HEK293T (cell line): Measurements from ENCODE around the gene PATJ.
"Not testable (repeated sequence)": the region's sequence is repeated elsewhere in the genome, so short reads cannot be mapped to it uniquely, and the experiment has no call there.

Experiments used
- CTCF ChIA-PET: fragments of 350-600 bp; formaldehyde crosslinking; extraction: SDS; loops from one replicate; lab custom pipeline; 2021; ENCODE audit warnings: antibody characterized with exemption, inconsistent platforms; lab: Yijun Ruan, JAX
- POLR2A ChIA-PET: fragments of 350-600 bp; formaldehyde crosslinking; extraction: SDS; loops from one replicate; lab custom pipeline; 2020; ENCODE audit warnings: antibody characterized with exemption, inconsistent platforms; lab: Yijun Ruan, JAX
- DNase-seq: peaks from one replicate; pipeline ENCODE4 v3.0.0; 2012; ENCODE audit warnings: mixed read lengths; ENCODE audit errors: extremely low spot score
- ARNT ChIP-seq: fragments of 450-650 bp; IDR thresholded peaks from 2 replicates; pipeline ENCODE4 v1.6.1; 2017; ENCODE audit warnings: mild to moderate bottlenecking
- BHLHE40 ChIP-seq: fragments of 450-650 bp; IDR thresholded peaks from 2 replicates; pipeline ENCODE4 v1.6.1; 2016; ENCODE audit warnings: mild to moderate bottlenecking, moderate library complexity, borderline replicate concordance
- CTBP1 ChIP-seq: fragments of 450-650 bp; IDR thresholded peaks from 2 replicates; pipeline ENCODE4 v1.6.1; 2016; ENCODE audit warnings: borderline replicate concordance
- ELF4 ChIP-seq: fragments of 450-650 bp; IDR thresholded peaks from 2 replicates; pipeline ENCODE4 v1.6.1; 2017; ENCODE audit warnings: antibody characterized with exemption
- FOXA1 ChIP-seq: fragments of 450-650 bp; IDR thresholded peaks from 2 replicates; pipeline ENCODE4 v1.6.1; 2016; ENCODE audit warnings: mild to moderate bottlenecking
- FOXK2 ChIP-seq: fragments of 450-650 bp; IDR thresholded peaks from 2 replicates; pipeline ENCODE4 v1.6.1; 2016; ENCODE audit warnings: mild to moderate bottlenecking
- FOXM1 ChIP-seq: fragments of 450-650 bp; IDR thresholded peaks from 2 replicates; pipeline ENCODE4 v1.6.1; 2017; ENCODE audit warnings: mild to moderate bottlenecking, borderline replicate concordance
- HDGF ChIP-seq: fragments of 450-650 bp; IDR thresholded peaks from 2 replicates; pipeline ENCODE4 v1.6.1; 2017; ENCODE audit warnings: antibody characterized with exemption, borderline replicate concordance
- L3MBTL2 ChIP-seq: fragments of 450-650 bp; conservative IDR thresholded peaks from 2 replicates; pipeline ENCODE4 v1.6.1; 2016; ENCODE audit warnings: mild to moderate bottlenecking
- LEF1 ChIP-seq: fragments of 450-650 bp; IDR thresholded peaks from 2 replicates; pipeline ENCODE4 v1.6.1; 2017; ENCODE audit warnings: mild to moderate bottlenecking, borderline replicate concordance
- NFRKB ChIP-seq: fragments of 450-650 bp; IDR thresholded peaks from 2 replicates; pipeline ENCODE4 v1.6.1; 2016; ENCODE audit warnings: mild to moderate bottlenecking, moderate library complexity
- PKNOX1 ChIP-seq: fragments of 450-650 bp; IDR thresholded peaks from 2 replicates; pipeline ENCODE4 v1.6.1; 2016
- SP1 ChIP-seq: fragments of 450-650 bp; IDR thresholded peaks from 2 replicates; pipeline ENCODE4 v1.6.1; 2017
- SUZ12 ChIP-seq: fragments of 450-650 bp; IDR thresholded peaks from 2 replicates; pipeline ENCODE4 v1.6.1; 2016; ENCODE audit warnings: mild to moderate bottlenecking
- TARDBP ChIP-seq: fragments of 450-650 bp; IDR thresholded peaks from 2 replicates; pipeline ENCODE4 v1.6.1; 2016
- ZNF384 ChIP-seq: fragments of 450-650 bp; IDR thresholded peaks from 2 replicates; pipeline ENCODE4 v1.6.1; 2016

Gene PATJ

DNA sequence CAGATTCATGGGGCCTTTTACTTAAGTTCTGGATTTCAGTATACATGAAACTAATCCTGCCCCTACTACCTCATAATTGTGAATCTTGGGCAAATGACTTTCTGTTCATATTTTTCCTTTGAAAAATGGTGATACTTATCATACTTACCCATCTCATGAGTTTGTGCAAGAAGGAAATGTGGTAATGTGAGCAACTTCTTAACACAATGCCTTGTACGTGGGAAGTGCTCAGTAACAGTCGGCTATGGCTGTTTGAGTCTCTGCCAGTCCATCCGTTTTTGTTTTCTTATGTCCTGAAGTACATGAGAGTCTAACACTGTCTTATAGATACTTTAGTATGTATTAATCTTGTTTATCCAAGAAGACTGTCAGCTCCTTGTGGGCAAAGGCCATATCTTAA is 86.5 kb downstream of the PATJ start:
- DNase-seq, result no peak
- CTCF ChIA-PET, result no interaction called here
- POLR2A ChIA-PET, result no interaction called here
- no peak for TF ChIP-seq CTBP1
- no peak for TF ChIP-seq LEF1
- TF ChIP-seq ZNF384, result no peak
- TF ChIP-seq FOXA1, result no peak
- TF ChIP-seq HDGF, result no peak
- no peak for TF ChIP-seq SUZ12
- TF ChIP-seq NFRKB, result no peak

DNA sequence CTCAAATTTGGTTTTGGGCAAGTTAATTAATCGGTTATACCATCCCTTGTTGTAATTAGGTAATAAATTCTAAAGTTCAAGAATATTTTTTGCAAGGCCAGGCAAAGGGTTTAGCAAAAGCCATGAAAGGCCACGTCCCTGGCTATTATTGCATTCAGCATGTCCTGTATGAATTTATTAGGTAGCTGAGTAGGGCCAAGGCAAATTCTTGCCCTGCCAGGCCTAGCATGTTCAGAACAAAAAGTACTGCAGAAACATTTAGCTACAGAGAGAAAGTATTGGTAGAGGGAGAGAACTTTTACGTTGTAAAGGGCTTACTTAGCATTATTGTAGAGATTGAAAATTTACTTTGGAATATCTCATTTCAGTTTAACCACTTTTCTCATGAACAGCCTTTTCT is 94.4 kb downstream of the PATJ start:
- ChIA-PET CTCF (no interaction called here), POLR2A (no interaction called here)
- TF ChIP-seq ARNT (no peak), NFRKB (no peak)

GRCh38 chr1:61837607-61838006 is 95.3 kb downstream of the PATJ start:
- POLR2A ChIA-PET, DNase-seq, CTCF ChIA-PET: not testable (repeated sequence)

More for the DNA sequence above, 94.4 kb downstream of the PATJ start:
- no peak for DNase-seq

GRCh38 chr1:61839679-61840078 is 97.4 kb downstream of the PATJ start:
- ChIA-PET POLR2A (no interaction called here), CTCF (no interaction called here)
- no peak for DNase-seq
- TF ChIP-seq SP1, result no peak
- no peak for TF ChIP-seq FOXA1
- TF ChIP-seq BHLHE40, result no peak
- TF ChIP-seq LEF1, result no peak
- no peak for TF ChIP-seq FOXM1
- no peak for TF ChIP-seq CTBP1
- TF ChIP-seq TARDBP, result no peak
- TF ChIP-seq SUZ12, result no peak
- TF ChIP-seq PKNOX1, result no peak
- no peak for TF ChIP-seq L3MBTL2
- TF ChIP-seq ZNF384, result no peak
- TF ChIP-seq ELF4, result no peak
- no peak for TF ChIP-seq ARNT

DNA sequence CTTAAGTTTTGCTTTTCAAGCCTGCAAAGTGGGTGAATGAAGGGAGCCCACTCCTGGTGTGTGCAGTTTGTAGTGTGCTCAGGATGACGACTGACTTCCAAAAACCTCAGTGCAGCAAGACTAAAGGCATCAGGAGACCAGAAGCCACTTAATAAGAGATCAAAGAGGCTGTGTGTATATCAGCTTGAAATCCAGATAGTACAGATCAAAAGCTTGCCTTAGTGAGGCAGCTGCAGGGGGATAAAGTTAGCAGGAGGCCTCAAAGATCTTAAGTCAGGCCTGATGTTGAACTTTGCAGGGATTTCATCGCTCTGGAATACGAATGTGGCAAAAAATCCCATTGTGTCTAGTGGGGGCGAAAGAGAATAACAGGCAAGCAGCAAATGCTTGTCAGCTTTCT is 99.8 kb downstream of the PATJ start:
- ChIA-PET CTCF (interaction anchor here (0.6 kb wide), 1 partner anchor 289 kb away, joined by 3 read pairs; no protein-coding TSS in a partner anchor), POLR2A (no interaction called here)
- DNase-seq, result no peak
- TF ChIP-seq ARNT (no peak), BHLHE40 (no peak), ZNF384 (no peak), HDGF (no peak), FOXK2 (no peak), CTBP1 (no peak), NFRKB (no peak), LEF1 (no peak), SP1 (no peak)

GRCh38 chr1:61842863-61843514 is 100.7 kb downstream of the PATJ start:
- peak; percentile 30 for DNase-seq
- ChIA-PET CTCF (no interaction called here), POLR2A (no interaction called here)
- TF ChIP-seq TARDBP, result no peak
- no peak for TF ChIP-seq PKNOX1

DNA sequence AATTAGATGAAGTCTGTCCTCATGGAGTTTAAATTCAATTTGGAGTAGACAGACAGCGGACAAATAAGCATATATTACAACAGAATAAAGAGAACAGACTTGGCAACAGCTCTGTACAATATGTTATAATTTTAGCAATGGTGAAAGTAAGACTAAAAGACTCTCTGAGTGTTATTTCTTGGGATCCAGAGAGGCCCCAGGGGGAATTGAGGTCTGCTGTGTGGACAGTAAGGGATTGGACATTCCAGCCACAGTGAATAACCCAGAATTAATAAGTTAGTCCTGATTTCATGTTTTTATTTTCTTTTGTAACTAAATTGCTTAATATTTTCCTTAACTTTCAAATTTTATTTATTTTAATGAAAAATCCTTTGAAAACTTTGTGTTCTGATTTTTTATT is 101.7 kb downstream of the PATJ start:
- POLR2A ChIA-PET, result no interaction called here
- no peak for TF ChIP-seq HDGF
- TF ChIP-seq FOXM1, result no peak
- no peak for TF ChIP-seq LEF1
- no peak for TF ChIP-seq ELF4
- TF ChIP-seq CTBP1, result no peak
- TF ChIP-seq SP1, result no peak
- TF ChIP-seq L3MBTL2, result no peak
- TF ChIP-seq BHLHE40, result no peak
- DNase-seq, result no peak
- CTCF ChIA-PET, result no interaction called here

GRCh38 chr1:61844664-61845063 is 102.4 kb downstream of the PATJ start:
- POLR2A ChIA-PET, DNase-seq: not testable (repeated sequence)
- CTCF ChIA-PET, result interaction anchor here (0.6 kb wide), 1 partner anchor 20 kb away, joined by 3 read pairs; no protein-coding TSS in a partner anchor

DNA sequence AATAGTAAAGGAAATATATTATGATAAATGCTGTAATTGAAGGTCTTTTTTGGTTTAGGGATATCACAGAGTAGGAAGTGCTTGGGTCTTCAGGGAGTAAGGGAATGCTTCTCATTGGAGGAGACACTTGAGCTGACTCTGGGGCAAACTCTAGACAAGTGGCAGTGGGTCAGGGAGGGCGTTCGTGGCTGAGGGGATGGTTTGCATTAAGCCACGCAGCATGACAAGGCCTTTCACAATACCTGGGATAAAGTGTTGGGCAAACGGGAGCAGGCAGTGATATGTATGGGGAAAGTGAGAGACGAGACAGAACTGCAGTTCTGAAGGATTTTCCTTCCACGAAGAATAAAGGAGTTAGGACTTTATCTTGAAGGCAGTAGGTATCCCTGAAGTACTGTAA is 109.0 kb downstream of the PATJ start:
- POLR2A ChIA-PET, result no interaction called here

More for the DNA sequence above, 109.0 kb downstream of the PATJ start:
- CTCF ChIA-PET, result interaction anchor here (0.6 to 0.9 kb wide), 5 partner anchors 14 to 330 kb away, joined by 3 to 9 read pairs (median 4); no protein-coding TSS in a partner anchor
- TF ChIP-seq TARDBP, result no peak
- TF ChIP-seq FOXK2, result no peak
- TF ChIP-seq NFRKB, result no peak
- TF ChIP-seq CTBP1, result no peak
- no peak for DNase-seq
